Right lobe of liver (tissue), 6 donors: ENCODE results near the gene TPM4. TPM values are rescaled to one million over a fixed set of nuclear protein-coding genes. Genes with fewer than 3 reads are reported as not detected.

Experiments
- ATAC-seq, 4 donors: fragments of 200-7000 bp; cut with Tn5 transposase; one replicate each; pipeline ENCODE4 v1.9.1; 2020; ENCODE audit warnings: mild to moderate bottlenecking in 4 of 4, moderate library complexity in 4 of 4
- DNase-seq, 3 donors: peaks; one replicate each; pipeline ENCODE4 v3.0.0-alpha.2; 2020
- H3K27ac ChIP-seq, 3 donors: fragments of 200-600 bp; one replicate each; pipeline ENCODE4 v1.8.0; 2022
- H3K27me3 ChIP-seq, 2 donors: fragments of 200-600 bp; one replicate each; pipeline ENCODE4 v1.8.0; 2022
- H3K36me3 ChIP-seq, 4 donors: fragments of 200-600 bp; sonication (generic) in 1 of 4; one replicate each; pipeline versions ENCODE4 v1.5.1 to v1.8.0; 2017 to 2022; ENCODE audit warnings: control low read depth in 1 of 4
- H3K4me1 ChIP-seq, 4 donors: fragments of 200-600 bp; sonication (generic) in 1 of 4; one replicate each; pipeline versions ENCODE4 v1.5.1 to v1.8.0; 2017 to 2022; ENCODE audit warnings: control low read depth in 1 of 4
- H3K4me3 ChIP-seq, 3 donors: fragments of 200-600 bp; one replicate each; pipeline ENCODE4 v1.8.0; 2022
- H3K9me3 ChIP-seq, 4 donors: fragments of 200-600 bp; sonication (generic) in 1 of 4; one replicate each; pipeline versions ENCODE4 v1.5.1 to v1.8.0; 2017 to 2022; ENCODE audit warnings: control low read depth in 1 of 4
- POLR2A ChIP-seq: fragments of 450-650 bp; IDR thresholded peaks from one replicate; pipeline ENCODE4 v1.6.1; 2017; ENCODE audit warnings: antibody characterized with exemption, mild to moderate bottlenecking
- WGBS: methylation state at CpG from one replicate; pipeline ENCODE4 v1.1.6; 2018; ENCODE audit warnings: low coverage, low lambda C conversion rate; ENCODE audit not compliant: insufficient coverage; ENCODE audit errors: missing lambda C conversion rate; 5-methylcytosine and 5-hydroxymethylcytosine counted together
- intact Hi-C, 2 donors: fragments of 100-400 bp; cut with DNase I; formaldehyde crosslinking; loops; one replicate each; pipeline versions ENCODE4 v1.11.2 to v1.14.1; 2022
- total RNA-seq, 6 experiments: library from RNA; depleted of rRNA in 2 of 6; stranded (reverse); fragments of >200 nt in 2 of 6; fragmentation: NEBNext Ultra II Directional in 3 of 6; extraction: Animal tissue kit (Norgen Biotek cat#: 25700) in 3 of 6; gene quantifications; one replicate each; pipeline versions ENCODE4 v1.1.0 to v1.2.4, GENCODE V29; 2016 to 2023
- TF ChIP-seq, protein P1 (sequence below), 4 donors: fragments of 200-600 bp in 3 of 4; fragments of 450-650 bp in 1 of 4; IDR thresholded peaks; one replicate each; pipeline versions ENCODE4 v1.5.1 to v1.8.0; 2016 to 2022; ENCODE audit warnings: antibody characterized with exemption in 4 of 4, mild to moderate bottlenecking in 2 of 4
- donor health status: DM: no; HTN: yes; CAD: no.
- donor health status: DM: no; HTN: no; CAD: no.
- donor health status: DM: no; HTN: no; CAD: no.
- donor health status: DM: no; HTN: yes; CAD: no.
- donor health status: DM: no; HTN: yes; CAD: no.

TPM4 gene
- total RNA-seq, 6 experiments from 2014 or later, result 13.7 to 90.2 (median 45.6) TPM

DNA sequence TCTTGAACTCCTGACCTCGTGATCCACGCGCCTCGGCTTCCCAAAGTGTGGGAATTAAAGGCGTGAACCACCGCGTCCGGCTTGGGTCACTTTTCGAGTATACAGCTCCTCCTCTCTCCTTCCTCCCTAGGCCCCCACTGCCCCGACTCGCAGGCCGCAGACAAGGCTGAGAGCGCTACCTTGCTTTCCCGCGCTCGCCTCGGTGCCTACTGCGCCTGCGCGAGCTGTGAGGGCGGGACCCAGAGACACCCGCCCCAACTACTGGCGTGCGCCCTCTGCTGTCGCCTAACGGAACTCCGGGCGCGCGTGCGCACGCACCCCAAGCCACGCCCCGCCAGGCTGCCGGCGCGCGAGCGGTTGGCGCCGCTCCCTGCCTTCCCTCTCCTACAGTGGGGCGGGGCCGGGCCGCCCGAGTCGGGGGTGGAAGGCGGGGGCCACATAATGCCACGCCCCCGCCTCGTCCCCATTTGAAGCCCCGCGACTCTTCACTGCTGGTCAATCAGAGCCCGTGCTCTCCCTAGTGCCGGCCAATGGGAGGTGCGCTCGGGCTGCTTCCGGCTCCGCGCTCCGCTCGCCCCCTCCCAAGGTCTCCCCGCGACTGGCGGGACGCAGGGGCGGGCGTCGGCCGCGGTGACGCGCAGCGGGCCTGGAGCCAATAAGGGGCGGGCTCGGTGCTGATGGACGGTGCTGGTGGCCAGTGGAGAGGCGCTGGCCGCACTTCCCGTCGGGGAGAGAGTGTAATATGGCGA lies 35.0 kb downstream of the TPM4 start, which contains the start of gene RAB8A:
Gene RAB8A, plus strand, starts transcription at position 730 of the 749 bp plus-strand sequence. Its CDS starts 13 bp downstream, at position 743.
- H3K27me3 ChIP-seq, result no peaks in the 10 kb centered on the region
- ATAC-seq, result peak; percentile 91 to 97 (median 95)
- no peaks in the 10 kb centered on the region for H3K36me3 ChIP-seq
- intact Hi-C loops, result no loop called here
- peaks cover 0 to 45% (median 15%) of the 10 kb centered on the region in 4 donors for H3K4me1 ChIP-seq
- 1% methylated on average over 34 of the region's 81 CpGs for WGBS
- DNase-seq, result peak; percentile 99 to 100 (median 99)
- no peaks in the 10 kb centered on the region for H3K9me3 ChIP-seq
- no peak for TF ChIP-seq POLR2A
- TF ChIP-seq, protein P1, sequence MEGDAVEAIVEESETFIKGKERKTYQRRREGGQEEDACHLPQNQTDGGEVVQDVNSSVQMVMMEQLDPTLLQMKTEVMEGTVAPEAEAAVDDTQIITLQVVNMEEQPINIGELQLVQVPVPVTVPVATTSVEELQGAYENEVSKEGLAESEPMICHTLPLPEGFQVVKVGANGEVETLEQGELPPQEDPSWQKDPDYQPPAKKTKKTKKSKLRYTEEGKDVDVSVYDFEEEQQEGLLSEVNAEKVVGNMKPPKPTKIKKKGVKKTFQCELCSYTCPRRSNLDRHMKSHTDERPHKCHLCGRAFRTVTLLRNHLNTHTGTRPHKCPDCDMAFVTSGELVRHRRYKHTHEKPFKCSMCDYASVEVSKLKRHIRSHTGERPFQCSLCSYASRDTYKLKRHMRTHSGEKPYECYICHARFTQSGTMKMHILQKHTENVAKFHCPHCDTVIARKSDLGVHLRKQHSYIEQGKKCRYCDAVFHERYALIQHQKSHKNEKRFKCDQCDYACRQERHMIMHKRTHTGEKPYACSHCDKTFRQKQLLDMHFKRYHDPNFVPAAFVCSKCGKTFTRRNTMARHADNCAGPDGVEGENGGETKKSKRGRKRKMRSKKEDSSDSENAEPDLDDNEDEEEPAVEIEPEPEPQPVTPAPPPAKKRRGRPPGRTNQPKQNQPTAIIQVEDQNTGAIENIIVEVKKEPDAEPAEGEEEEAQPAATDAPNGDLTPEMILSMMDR (IDR thresholded peaks at IDR 0.05), result peak; percentile 98 to 100 (median 99)
- peak within 1 kb of the TSS; percentile 86 to 91 (median 91) for H3K27ac ChIP-seq
- H3K4me3 ChIP-seq, result peak within 1 kb of the TSS; percentile 87 to 91 (median 91)

GRCh38 chr19:16111909-16112752 lies 35.8 kb downstream of the TPM4 start:
- TF ChIP-seq, protein P1 (IDR thresholded peaks at IDR 0.05), result no peak
- peak; percentile 60 for TF ChIP-seq POLR2A
- peaks cover 0 to 48% (median 15%) of the 10 kb centered on the region in 4 donors for H3K4me1 ChIP-seq
- 1% methylated on average over 15 of the region's 37 CpGs for WGBS
- peak overlapping the region; percentile 86 to 91 (median 91) for H3K27ac ChIP-seq
- H3K4me3 ChIP-seq, result peak overlapping the region; percentile 87 to 91 (median 91)
- H3K27me3 ChIP-seq, result no peaks in the 10 kb centered on the region
- DNase-seq (peak in 1 of 3 donors; percentile 63), ATAC-seq (peak; percentile 0 to 42 (median 11))
- intact Hi-C loops, result no loop called here
- no peaks in the 10 kb centered on the region for H3K9me3 ChIP-seq
- H3K36me3 ChIP-seq, result no peaks in the 10 kb centered on the region

GRCh38 chr19:16112778-16113177 lies 36.5 kb downstream of the TPM4 start:
- Histone ChIP-seq H3K4me3 (peak overlapping the region in 2 of 3 donors; percentile 91), H3K27me3 (no peaks in the 10 kb centered on the region), H3K27ac (peak overlapping the region; percentile 86 to 91 (median 91)), H3K4me1 (peaks cover 0 to 49% (median 15%) of the 10 kb centered on the region in 4 donors), H3K36me3 (no peaks in the 10 kb centered on the region), H3K9me3 (no peaks in the 10 kb centered on the region)
- ATAC-seq (no peak), DNase-seq (no peak)
- no peak for TF ChIP-seq POLR2A
- TF ChIP-seq, protein P1 (IDR thresholded peaks at IDR 0.05), result no peak
- WGBS, result 7% methylated on average over 2 of the region's 2 CpGs
- intact Hi-C loops, result no loop called here

DNA sequence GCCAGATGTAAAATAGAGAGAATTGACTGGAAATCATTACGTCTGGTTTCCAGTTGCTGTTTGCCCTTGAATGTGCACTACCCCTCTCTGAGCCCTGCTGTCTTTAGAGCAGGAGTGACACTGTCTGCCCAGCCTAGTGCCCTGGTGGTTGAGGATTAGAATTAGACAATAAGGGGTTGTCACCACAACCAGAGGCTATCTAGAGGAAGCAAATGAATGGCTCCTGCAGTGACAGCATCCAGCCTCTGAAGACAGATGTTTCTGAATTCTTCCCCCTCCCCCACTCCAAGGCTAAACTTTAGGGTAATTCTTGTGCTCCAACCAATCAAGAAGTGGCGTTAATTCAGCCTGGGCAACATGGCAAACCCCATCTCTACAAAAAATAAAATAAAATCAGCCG lies 37.4 kb downstream of the TPM4 start:
- no peaks in the 10 kb centered on the region for H3K27me3 ChIP-seq
- intact Hi-C loops, result no loop called here
- TF ChIP-seq POLR2A, result no peak
- TF ChIP-seq, protein P1 (IDR thresholded peaks at IDR 0.05), result no peak
- DNase-seq (no peak), ATAC-seq (no peak)
- peaks cover 0 to 53% (median 15%) of the 10 kb centered on the region in 4 donors for H3K4me1 ChIP-seq
- 45% methylated on average over 3 of the region's 3 CpGs for WGBS
- H3K27ac ChIP-seq, result no peak overlapping the region
- peaks cover 0 to 7% (median 4%) of the 10 kb centered on the region in 4 donors for H3K36me3 ChIP-seq
- no peaks in the 10 kb centered on the region for H3K9me3 ChIP-seq
- no peak overlapping the region for H3K4me3 ChIP-seq
